C4-2B (cell line): ENCODE measurements around the gene PLXNA1.

Experiments used
- H3K27ac ChIP-seq: fragments of 450-650 bp; 2 replicates; pipeline ENCODE4 v1.5.1; 2017
- ZFX ChIP-seq: fragments of 450-650 bp; IDR thresholded peaks from 2 replicates; pipeline ENCODE4 v1.6.1; 2017
- TF ChIP-seq, protein P1 (sequence below): fragments of 450-650 bp; conservative IDR thresholded peaks from 2 replicates; pipeline ENCODE4 v1.5.1; 2017; ENCODE audit warnings: mild to moderate bottlenecking

Gene PLXNA1

DNA sequence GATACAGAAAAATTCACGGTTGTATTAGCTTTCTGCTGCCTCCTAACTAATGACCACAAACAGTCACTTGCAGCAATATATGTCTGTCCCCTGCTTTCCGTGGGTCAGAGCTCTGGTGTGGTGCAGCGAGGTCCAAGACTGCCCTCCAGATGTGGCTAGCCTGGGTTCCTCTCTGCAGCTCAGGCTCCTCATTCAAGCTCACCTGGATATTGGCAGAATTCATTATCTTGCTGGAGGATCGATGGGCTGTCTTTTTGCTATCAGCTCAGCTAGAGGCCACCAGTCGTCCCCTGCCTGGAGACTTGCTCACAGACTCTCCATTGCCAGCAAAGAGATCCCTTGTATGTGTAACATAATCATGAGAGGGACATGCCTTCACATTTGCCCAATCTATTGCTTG, 12.8 kb upstream of the PLXNA1 start:
- no peak for TF ChIP-seq ZFX
- TF ChIP-seq, protein P1, sequence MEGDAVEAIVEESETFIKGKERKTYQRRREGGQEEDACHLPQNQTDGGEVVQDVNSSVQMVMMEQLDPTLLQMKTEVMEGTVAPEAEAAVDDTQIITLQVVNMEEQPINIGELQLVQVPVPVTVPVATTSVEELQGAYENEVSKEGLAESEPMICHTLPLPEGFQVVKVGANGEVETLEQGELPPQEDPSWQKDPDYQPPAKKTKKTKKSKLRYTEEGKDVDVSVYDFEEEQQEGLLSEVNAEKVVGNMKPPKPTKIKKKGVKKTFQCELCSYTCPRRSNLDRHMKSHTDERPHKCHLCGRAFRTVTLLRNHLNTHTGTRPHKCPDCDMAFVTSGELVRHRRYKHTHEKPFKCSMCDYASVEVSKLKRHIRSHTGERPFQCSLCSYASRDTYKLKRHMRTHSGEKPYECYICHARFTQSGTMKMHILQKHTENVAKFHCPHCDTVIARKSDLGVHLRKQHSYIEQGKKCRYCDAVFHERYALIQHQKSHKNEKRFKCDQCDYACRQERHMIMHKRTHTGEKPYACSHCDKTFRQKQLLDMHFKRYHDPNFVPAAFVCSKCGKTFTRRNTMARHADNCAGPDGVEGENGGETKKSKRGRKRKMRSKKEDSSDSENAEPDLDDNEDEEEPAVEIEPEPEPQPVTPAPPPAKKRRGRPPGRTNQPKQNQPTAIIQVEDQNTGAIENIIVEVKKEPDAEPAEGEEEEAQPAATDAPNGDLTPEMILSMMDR: no peak
- H3K27ac ChIP-seq: no peak overlapping the region

DNA sequence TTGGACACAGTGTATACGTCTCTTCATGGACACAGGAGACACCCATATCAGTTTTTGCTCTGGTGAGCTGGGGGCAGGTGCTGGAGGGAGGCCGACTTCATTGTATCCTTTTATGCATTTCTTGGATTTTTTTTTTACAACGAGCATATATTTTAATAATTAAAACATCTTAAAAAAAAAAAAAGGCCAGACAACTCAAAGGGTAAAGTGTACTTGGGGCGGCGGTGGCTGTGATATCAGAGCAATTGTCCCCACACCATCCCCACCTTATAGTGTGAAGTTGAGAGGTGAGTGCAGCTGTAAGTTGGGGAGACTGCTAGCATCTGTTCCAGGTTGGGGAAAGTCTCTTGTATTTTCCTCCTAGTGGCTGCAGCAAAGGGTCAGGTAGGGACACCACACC, 12.0 kb upstream of the PLXNA1 start:
- TF ChIP-seq ZFX: no peak
- H3K27ac ChIP-seq: no peak overlapping the region

DNA sequence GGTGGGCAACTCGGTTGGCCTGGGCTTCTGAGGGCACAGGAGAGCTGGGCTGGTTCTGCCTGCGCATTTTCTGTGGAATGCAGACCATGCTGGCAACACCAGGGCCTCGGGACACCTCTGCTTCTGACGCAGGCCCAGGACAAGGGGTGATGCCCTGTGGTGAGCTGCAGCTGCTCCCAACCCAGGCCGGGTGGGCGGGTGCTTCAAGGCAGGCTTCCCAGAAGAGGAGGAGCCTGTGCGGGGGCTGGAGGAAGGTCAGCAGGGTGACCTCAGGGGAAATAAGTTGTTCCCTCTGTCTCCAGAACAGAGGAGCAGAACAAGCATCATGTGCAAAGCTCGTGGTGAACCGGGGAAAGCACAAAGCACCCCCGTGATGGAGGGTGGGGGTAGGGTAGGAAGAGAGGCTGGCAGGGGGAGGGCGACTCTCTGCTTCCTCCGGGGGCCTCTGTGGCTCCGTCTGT, 11.0 kb upstream of the PLXNA1 start:
- TF ChIP-seq, protein P1: no peak
- TF ChIP-seq ZFX: no peak
- no peak overlapping the region for H3K27ac ChIP-seq

DNA sequence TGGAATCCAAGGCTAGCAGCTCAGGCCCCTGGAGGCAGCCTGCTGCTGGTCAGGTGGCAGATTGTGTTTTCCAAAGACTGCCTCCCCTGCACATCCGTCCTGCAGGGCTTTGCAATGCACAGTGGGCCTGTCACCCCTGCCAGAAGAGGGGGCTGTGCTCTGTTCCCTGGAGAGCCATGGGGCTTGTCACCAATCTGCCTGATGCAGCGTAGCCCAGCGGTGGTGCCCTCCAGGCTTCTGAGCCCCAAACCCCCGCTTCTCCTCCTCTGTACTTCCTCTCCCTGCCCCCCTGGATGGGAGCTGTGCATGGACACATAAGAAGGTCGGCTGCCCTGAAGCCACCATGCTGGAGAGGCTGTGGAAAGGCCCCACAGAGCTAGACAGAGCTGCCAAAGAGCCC, 10.0 kb upstream of the PLXNA1 start:
- H3K27ac ChIP-seq: no peak overlapping the region
- no peak for TF ChIP-seq ZFX
- TF ChIP-seq, protein P1: no peak

DNA sequence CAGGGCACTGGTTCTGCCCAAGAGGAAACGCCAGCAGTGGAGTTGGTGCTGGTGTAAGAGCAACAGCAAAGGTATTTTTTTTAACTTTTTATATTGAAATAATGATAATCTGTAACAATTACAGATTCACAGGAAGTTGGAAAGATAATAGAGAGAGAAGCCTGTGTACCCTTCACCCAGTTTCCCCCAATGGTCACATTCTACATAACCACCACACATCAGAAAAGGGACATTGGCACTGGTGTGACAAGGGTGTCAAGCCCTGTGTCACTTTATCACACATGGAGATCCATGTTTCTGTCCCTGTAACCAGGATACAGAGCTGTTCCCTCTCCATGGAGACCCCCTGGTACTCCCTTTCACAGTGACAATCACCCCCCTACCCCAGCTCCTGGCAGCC, 9.1 kb upstream of the PLXNA1 start:
- no peak overlapping the region for H3K27ac ChIP-seq
- TF ChIP-seq, protein P1: no peak
- no peak for TF ChIP-seq ZFX

DNA sequence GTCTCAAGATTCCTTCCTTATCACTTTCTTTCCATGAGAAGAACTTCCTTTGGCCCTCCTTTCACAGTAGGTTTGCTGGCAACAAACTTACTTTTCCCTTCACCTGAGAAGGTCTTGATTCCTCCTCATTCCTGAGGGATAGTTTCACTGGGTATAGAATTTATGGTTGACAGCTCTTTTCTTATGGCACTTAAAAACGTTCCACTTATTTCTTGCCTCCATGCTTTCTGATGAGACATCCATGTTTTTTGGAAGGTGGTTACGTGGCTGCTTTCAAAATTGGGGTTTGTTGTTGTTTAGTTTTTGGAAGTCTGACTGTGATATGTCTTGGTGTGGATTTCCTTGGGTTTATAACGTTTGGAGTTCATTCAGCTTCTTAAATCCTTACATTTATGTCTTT, 8.2 kb upstream of the PLXNA1 start:
- no peak for TF ChIP-seq ZFX
- H3K27ac ChIP-seq: no peak overlapping the region

DNA sequence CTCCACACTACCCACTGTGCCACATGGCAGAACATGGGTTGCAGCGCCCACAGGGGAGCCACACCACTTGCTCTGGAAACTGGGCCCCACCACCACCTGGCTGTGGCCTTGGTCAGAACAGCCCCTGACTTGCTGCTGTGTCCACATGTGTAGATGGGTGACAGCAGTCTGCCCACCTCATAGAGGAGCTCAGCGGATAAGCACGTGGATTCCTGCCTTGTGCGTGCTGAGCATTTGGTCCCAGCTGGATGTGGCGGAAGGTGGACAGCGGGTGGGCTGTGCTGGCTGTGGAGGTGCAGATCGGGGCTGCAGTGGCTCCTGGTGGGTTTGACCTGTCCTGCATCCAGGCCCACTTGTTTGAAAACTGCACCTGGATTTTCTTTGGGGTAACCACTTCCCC, 6.0 kb upstream of the PLXNA1 start:
- TF ChIP-seq, protein P1: no peak
- TF ChIP-seq ZFX: no peak
- H3K27ac ChIP-seq: no peak overlapping the region

DNA sequence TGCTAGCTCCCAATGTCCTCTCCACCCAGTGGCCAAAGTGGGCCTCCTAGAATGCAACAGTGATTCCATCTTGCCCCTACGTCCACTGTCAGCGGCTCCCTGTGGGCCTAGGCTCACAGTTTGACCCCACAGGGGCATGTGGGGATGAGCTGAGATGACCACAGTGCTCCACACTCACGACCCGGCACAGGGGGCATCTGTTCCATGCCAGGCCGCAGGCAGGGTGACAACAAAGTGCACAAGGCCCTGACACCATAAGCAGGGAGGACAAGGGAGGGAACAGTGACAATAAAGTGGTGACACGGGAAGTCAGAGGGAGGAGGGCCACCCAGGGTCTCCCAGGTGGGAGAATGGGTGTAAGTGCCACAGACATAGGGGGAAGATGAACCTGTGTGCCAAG, 5.1 kb upstream of the PLXNA1 start:
- TF ChIP-seq, protein P1: no peak
- no peak for TF ChIP-seq ZFX
- no peak overlapping the region for H3K27ac ChIP-seq

DNA sequence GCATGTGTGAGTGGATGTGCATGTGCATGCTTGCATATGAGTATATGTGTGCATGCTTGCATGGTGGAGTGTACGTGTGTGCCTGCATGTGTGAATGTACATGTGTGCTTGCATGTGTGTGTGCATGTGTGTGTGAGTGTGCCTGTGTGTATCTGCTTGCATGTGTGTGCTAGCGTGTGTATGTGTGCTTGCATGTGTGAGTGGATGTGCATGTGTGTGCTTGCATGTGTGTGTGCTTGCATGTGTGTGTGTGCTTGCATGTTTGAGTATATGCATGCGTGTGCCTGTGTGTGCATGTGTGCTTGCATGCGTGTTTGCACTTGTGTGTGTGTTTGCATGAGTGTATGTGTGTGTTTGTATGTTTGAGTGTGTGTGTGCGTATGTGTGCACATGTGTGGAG, 4.6 kb upstream of the PLXNA1 start:
- no peak overlapping the region for H3K27ac ChIP-seq
- TF ChIP-seq, protein P1: no peak
- no peak for TF ChIP-seq ZFX
